GM19043 (cell line): ENCODE measurements around the gene TDP2.
"Not testable (repeated sequence)": the region's sequence is repeated elsewhere in the genome, so short reads cannot be mapped to it uniquely, and the experiment has no call there.

Source experiments
- ATAC-seq: cut with Tn5 transposase; IDR thresholded peaks from one replicate; pipeline ENCODE4 v1.9.1; 2021; ENCODE audit warnings: low read depth; ENCODE audit not compliant: unreplicated experiment

The TDP2 gene

GRCh38 chr6:24655215-24655614 lies 11.5 kb downstream of the TDP2 start:
- no peak for ATAC-seq

GRCh38 chr6:24650365-24650764 lies 16.3 kb downstream of the TDP2 start:
- no peak for ATAC-seq

GRCh38 chr6:24649691-24650090 lies 17.0 kb downstream of the TDP2 start:
- no peak for ATAC-seq

- ATAC-seq: no peak
These were observed 18.4 kb downstream of the TDP2 start for GRCh38 chr6:24648276-24648675.

- no peak for ATAC-seq
These were observed 19.9 kb downstream of the TDP2 start for GRCh38 chr6:24646771-24647170.

- ATAC-seq: no peak
These were observed 22.3 kb downstream of the TDP2 start for GRCh38 chr6:24644377-24644776.

GRCh38 chr6:24643920-24644319 lies 22.8 kb downstream of the TDP2 start:
- ATAC-seq: no peak

- no peak for ATAC-seq
These were observed 24.6 kb downstream of the TDP2 start for GRCh38 chr6:24642061-24642460.

- not testable (repeated sequence) for ATAC-seq
These were observed 26.1 kb downstream of the TDP2 start for GRCh38 chr6:24640631-24641030.

- no peak for ATAC-seq
These were observed 26.5 kb downstream of the TDP2 start for GRCh38 chr6:24640166-24640565.

- no peak for ATAC-seq
These were observed 30.0 kb downstream of the TDP2 start for GRCh38 chr6:24636681-24637080.

- no peak for ATAC-seq
These were observed 34.1 kb downstream of the TDP2 start for GRCh38 chr6:24632573-24632972.

- no peak for ATAC-seq
These were observed 35.0 kb downstream of the TDP2 start for GRCh38 chr6:24631671-24632070.

GRCh38 chr6:24630856-24631505 lies 35.7 kb downstream of the TDP2 start:
- no peak for ATAC-seq

GRCh38 chr6:24621626-24622289 lies 44.9 kb downstream of the TDP2 start:
- no peak for ATAC-seq

- no peak for ATAC-seq
These were observed 46.1 kb downstream of the TDP2 start for GRCh38 chr6:24620637-24621036.

- no peak for ATAC-seq
These were observed 47.0 kb downstream of the TDP2 start for GRCh38 chr6:24619661-24620060.

- ATAC-seq: no peak
These were observed 52.1 kb downstream of the TDP2 start for GRCh38 chr6:24614648-24615047.

- ATAC-seq: no peak
These were observed 52.7 kb downstream of the TDP2 start for GRCh38 chr6:24614043-24614420.

GRCh38 chr6:24613361-24614042 lies 53.2 kb downstream of the TDP2 start:
- ATAC-seq: no peak

- ATAC-seq: no peak
These were observed 56.0 kb downstream of the TDP2 start for GRCh38 chr6:24610672-24611071.
